ENCODE data around the gene IL17B. TPM values are rescaled to one million over a fixed set of nuclear protein-coding genes. Genes with fewer than 3 reads are reported as not detected.

Gene IL17B
- total and polyA plus RNA-seq, 2 of the 8 experiments (the other 6 are each of a cell fraction or from before 2014, with no cell fraction given): 0.18 TPM; not detected in 1

DNA sequence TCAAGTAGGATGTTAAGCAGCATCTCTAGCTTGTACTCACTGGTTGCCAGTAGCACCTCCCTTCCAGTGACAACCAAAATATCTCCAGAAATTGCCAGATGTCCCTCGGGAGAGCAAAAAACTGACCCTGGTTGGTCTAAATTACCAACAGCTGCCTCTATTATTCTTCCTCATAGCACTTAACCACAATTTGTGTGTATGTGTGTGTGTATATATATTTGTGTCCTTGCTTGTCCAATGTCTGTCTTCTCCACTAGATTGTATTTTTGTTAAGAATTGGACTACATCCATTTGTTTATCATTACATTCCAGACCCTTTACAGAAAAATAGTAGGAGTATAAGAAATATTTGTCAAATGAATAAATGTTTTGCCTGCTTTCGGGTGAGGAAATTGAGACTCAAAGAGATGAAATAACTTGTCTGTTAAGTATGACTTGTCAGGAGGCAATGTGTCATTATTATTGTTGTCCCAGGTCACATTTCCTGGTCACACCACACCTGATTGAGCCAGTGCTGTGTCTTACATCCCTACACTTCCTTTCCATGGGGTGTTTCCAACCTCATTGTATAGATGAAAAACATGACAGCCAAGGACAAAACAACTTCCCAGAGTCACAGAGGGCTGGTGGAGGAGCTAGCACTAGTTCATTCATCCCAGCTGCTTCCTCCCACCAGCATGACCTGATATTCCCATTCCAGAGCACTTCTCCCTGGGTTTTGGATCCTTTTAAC is 45.2 kb downstream of the IL17B start:
- ChIA-PET CTCF (ENCODE audit: partially characterized antibody) (interaction anchor here (0.6 to 6.0 kb wide), 11 partner anchors 12 to 817 kb away, joined by 3 to 28 read pairs (median 4); no protein-coding TSS in a partner anchor), POLR2A (ENCODE audit: partially characterized antibody) (interaction anchor here (0.9 to 1.0 kb wide), 2 partner anchors 9 to 11 kb away, joined by 3 read pairs; no protein-coding TSS in a partner anchor)
- H2BK20ac ChIP-seq (ENCODE audit: low read length): no peak overlapping the region
- H3K4me3 ChIP-seq (ENCODE audit: extremely low read depth in 1 of 4, insufficient read depth in 2 of 4, low read depth in 3 of 4, low read length in 4 of 4): no peak overlapping the region
- TF ChIP-seq, protein P1, sequence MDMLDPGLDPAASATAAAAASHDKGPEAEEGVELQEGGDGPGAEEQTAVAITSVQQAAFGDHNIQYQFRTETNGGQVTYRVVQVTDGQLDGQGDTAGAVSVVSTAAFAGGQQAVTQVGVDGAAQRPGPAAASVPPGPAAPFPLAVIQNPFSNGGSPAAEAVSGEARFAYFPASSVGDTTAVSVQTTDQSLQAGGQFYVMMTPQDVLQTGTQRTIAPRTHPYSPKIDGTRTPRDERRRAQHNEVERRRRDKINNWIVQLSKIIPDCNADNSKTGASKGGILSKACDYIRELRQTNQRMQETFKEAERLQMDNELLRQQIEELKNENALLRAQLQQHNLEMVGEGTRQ (IDR thresholded peaks at IDR 0.05; ENCODE audit: low read length): no peak
- TF ChIP-seq KDM5A (IDR thresholded peaks at IDR 0.05; ENCODE audit: low read length) (no peak), RAD21 (IDR thresholded peaks at IDR 0.05 in 1 of 2, conservative IDR thresholded peaks at IDR 0.05 in 1 of 2; ENCODE audit: low read depth in 2 of 2, low read length in 2 of 2) (no peak)
- FAIRE-seq (no peak), DNase-seq (ENCODE audit: low read depth in 1 of 2, low spot score in 2 of 2) (no peak)
- no peak overlapping the region for H4K5ac ChIP-seq (ENCODE audit: insufficient read length, low read depth, low read length)
- no peak overlapping the region for H2BK5ac ChIP-seq (ENCODE audit: low read depth, low read length)
- no peak overlapping the region for H3K9ac ChIP-seq (replicated peaks in 1 of 4; ENCODE audit: extremely low read depth in 1 of 4, low read depth in 3 of 4, low read length in 3 of 4)
- H3K56ac ChIP-seq (replicated peaks; ENCODE audit: insufficient read length, low read depth, low read length): no peak overlapping the region
- H3K9me3 ChIP-seq (ENCODE audit: insufficient read depth in 2 of 2, low read depth in 1 of 2, low read length in 1 of 2): no peaks in the 10 kb centered on the region
- H3K18ac ChIP-seq (ENCODE audit: extremely low read depth, low read length): no peak overlapping the region
- no peak overlapping the region for H4K91ac ChIP-seq (replicated peaks; ENCODE audit: insufficient read length, low read length)
- no peak overlapping the region for H4K8ac ChIP-seq (ENCODE audit: extremely low read depth, insufficient read depth, low read length)
- no peak overlapping the region for H3K14ac ChIP-seq (ENCODE audit: insufficient read length)
- H3K23ac ChIP-seq (ENCODE audit: insufficient read length): no peak overlapping the region
- H3K36me3 ChIP-seq (ENCODE audit: control insufficient read depth in 2 of 4, insufficient read depth in 4 of 4, low read length in 3 of 4): no peaks in the 10 kb centered on the region
- no peaks in the 10 kb centered on the region for H3K79me2 ChIP-seq (ENCODE audit: control insufficient read depth in 1 of 2, insufficient read depth in 2 of 2, low read length in 2 of 2)
- no peaks in the 10 kb centered on the region for H3K27me3 ChIP-seq (replicated peaks in 1 of 4; ENCODE audit: control insufficient read depth in 3 of 4, extremely low read depth in 1 of 4, insufficient read depth in 3 of 4, low read length in 3 of 4)
- H3K4ac ChIP-seq (replicated peaks; ENCODE audit: insufficient read length, low read depth, low read length): no peak overlapping the region
- H3K4me2 ChIP-seq (ENCODE audit: insufficient read depth in 1 of 2, low read depth in 2 of 2, low read length in 2 of 2): no peak overlapping the region
- 83% methylated on average over 2 of the region's 2 CpGs; no CpG with 5 or more reads in 1 of the 2 experiments for WGBS, 2 experiments (ENCODE audit: extremely low coverage in 1 of 2, insufficient coverage in 1 of 2, insufficient read length in 1 of 2, insufficient replicate concordance in 2 of 2, low coverage in 1 of 2, low lambda C conversion rate in 2 of 2, missing lambda C conversion rate in 1 of 2)
- no peak overlapping the region for H2AK5ac ChIP-seq (ENCODE audit: low read depth, low read length)
- no peaks in the 10 kb centered on the region for H3K79me1 ChIP-seq (ENCODE audit: low read depth, low read length)
- H2BK12ac ChIP-seq (ENCODE audit: low read depth, low read length): no peak overlapping the region
- no peak overlapping the region for H2AFZ ChIP-seq (ENCODE audit: low read length)
- no peak overlapping the region for H2BK15ac ChIP-seq (ENCODE audit: low read length)
- no peak overlapping the region for H3K27ac ChIP-seq (ENCODE audit: low read depth, low read length)
- H3K4me1 ChIP-seq (replicated peaks in 1 of 4; ENCODE audit: control insufficient read depth in 3 of 4, insufficient read depth in 4 of 4, low read length in 3 of 4): no peaks in the 10 kb centered on the region
- H3K23me2 ChIP-seq (ENCODE audit: low read depth, low read length): no peaks in the 10 kb centered on the region
- no peak overlapping the region for H2BK120ac ChIP-seq (replicated peaks; ENCODE audit: low read depth, low read length)
- H4K20me1 ChIP-seq (replicated peaks in 1 of 2; ENCODE audit: control insufficient read depth in 1 of 2, insufficient read depth in 2 of 2, low read length in 2 of 2): no peaks in the 10 kb centered on the region

All from H1 (cell line).